HEK293 (cell line): ENCODE data around the gene OR2T29.
"Not testable (repeated sequence)": the region's sequence is repeated elsewhere in the genome, so short reads cannot be mapped to it uniquely, and the experiment has no call there.

ENCODE experiments used
- CTCF ChIA-PET: fragments of 350-600 bp; formaldehyde crosslinking; extraction: SDS; loops from one replicate; lab custom pipeline; 2021; ENCODE audit warnings: antibody characterized with exemption; lab: Yijun Ruan, JAX
- POLR2A ChIA-PET: fragments of 300-600 bp; formaldehyde crosslinking; extraction: SDS; loops from one replicate; lab custom pipeline; 2020; ENCODE audit warnings: antibody characterized with exemption, inconsistent platforms; lab: Yijun Ruan, JAX
- H3K27ac ChIP-seq: fragments of 200-500 bp; sonication (Bioruptor generic); 2 replicates; pipeline ENCODE4 v1.5.1; 2014; ENCODE audit warnings: low read depth, low read length, control low read depth, inconsistent platforms; ENCODE audit errors: extremely low read depth
- H3K36me3 ChIP-seq, 2 experiments: fragments of 200-500 bp in 1 of 2; sonication (Bioruptor generic) in 1 of 2; 1 replicate in 1 of 2; 2 replicates in 1 of 2; pipeline ENCODE4 v1.5.1; 2014 to 2017; ENCODE audit warnings: inconsistent platforms in 2 of 2, low read length in 2 of 2; ENCODE audit not compliant: control insufficient read depth in 2 of 2, insufficient read depth in 1 of 2
- H3K4me1 ChIP-seq: fragments of 200-500 bp; sonication (Bioruptor generic); 2 replicates; pipeline ENCODE4 v1.5.1; 2014; ENCODE audit warnings: mild to moderate bottlenecking, low read length, inconsistent platforms; ENCODE audit not compliant: control insufficient read depth, insufficient read depth
- H3K4me3 ChIP-seq: 2 replicates; pipeline ENCODE4 v1.5.1; 2011; ENCODE audit warnings: low read depth, mild to moderate bottlenecking, control low read depth, low read length, moderate library complexity
- H3K9me3 ChIP-seq: fragments of 200-500 bp; sonication (Bioruptor generic); 2 replicates; pipeline ENCODE4 v1.5.1; 2014; ENCODE audit warnings: low read depth, low read length, inconsistent platforms; ENCODE audit not compliant: control insufficient read depth, insufficient read depth
- IKZF3 ChIP-seq: fragments of 450-650 bp; IDR thresholded peaks from 2 replicates; pipeline ENCODE4 v1.5.0; 2018; ENCODE audit warnings: missing biosample characterization, mild to moderate bottlenecking, missing genetic modification characterization, moderate library complexity
- PBX3 ChIP-seq: sonication (generic); formaldehyde crosslinking; IDR thresholded peaks from 2 replicates; pipeline ENCODE4 v1.8.1; 2022; ENCODE audit warnings: mild to moderate bottlenecking, moderate library complexity, missing genetic modification reagents
- TRIM28 ChIP-seq: IDR thresholded peaks from 2 replicates; pipeline ENCODE4 v1.6.1; 2011; ENCODE audit warnings: low read length, control low read depth, borderline replicate concordance
- ZBTB1 ChIP-seq: fragments of 450-650 bp; formaldehyde crosslinking; IDR thresholded peaks from 2 replicates; pipeline ENCODE4 v1.5.1; 2016; ENCODE audit warnings: missing biosample characterization, missing genetic modification characterization
- ZBTB20 ChIP-seq: fragments of 450-650 bp; formaldehyde crosslinking; IDR thresholded peaks from 2 replicates; pipeline ENCODE4 v1.5.1; 2016; ENCODE audit warnings: missing biosample characterization, missing genetic modification characterization
- ZNF214 ChIP-seq: fragments of 450-650 bp; formaldehyde crosslinking; IDR thresholded peaks from 2 replicates; pipeline ENCODE4 v1.5.1; 2017; ENCODE audit warnings: missing biosample characterization, mild to moderate bottlenecking, missing genetic modification characterization, borderline replicate concordance
- ZNF221 ChIP-seq: fragments of 450-650 bp; formaldehyde crosslinking; IDR thresholded peaks from 2 replicates; pipeline ENCODE4 v1.5.1; 2017; ENCODE audit warnings: missing biosample characterization, missing genetic modification characterization, borderline replicate concordance
- ZNF362 ChIP-seq: fragments of 450-650 bp; formaldehyde crosslinking; IDR thresholded peaks from 2 replicates; pipeline ENCODE4 v1.5.1; 2016; ENCODE audit warnings: missing biosample characterization, missing genetic modification characterization
- ZNF391 ChIP-seq: fragments of 450-650 bp; formaldehyde crosslinking; IDR thresholded peaks from 2 replicates; pipeline ENCODE4 v1.5.1; 2016; ENCODE audit warnings: low read depth, missing biosample characterization, missing genetic modification characterization, borderline replicate concordance
- ZNF423 ChIP-seq: fragments of 450-650 bp; formaldehyde crosslinking; IDR thresholded peaks from 2 replicates; pipeline ENCODE4 v1.5.1; 2016; ENCODE audit warnings: missing biosample characterization, missing genetic modification characterization
- ZNF426 ChIP-seq: fragments of 450-650 bp; formaldehyde crosslinking; IDR thresholded peaks from 2 replicates; pipeline ENCODE4 v1.5.1; 2017; ENCODE audit warnings: missing biosample characterization, missing genetic modification characterization, mild to moderate bottlenecking, inconsistent platforms, moderate library complexity
- ZNF639 ChIP-seq: fragments of 450-650 bp; formaldehyde crosslinking; IDR thresholded peaks from 2 replicates; pipeline ENCODE4 v1.5.1; 2016; ENCODE audit warnings: missing biosample characterization, missing genetic modification characterization
- ZSCAN16 ChIP-seq: fragments of 450-650 bp; formaldehyde crosslinking; IDR thresholded peaks from 2 replicates; pipeline ENCODE4 v1.5.1; 2016; ENCODE audit warnings: missing biosample characterization, missing genetic modification characterization
- TF ChIP-seq, protein P1 (sequence below): fragments of 450-650 bp; formaldehyde crosslinking; IDR thresholded peaks from 2 replicates; pipeline ENCODE4 v1.5.1; 2016; ENCODE audit warnings: missing biosample characterization, missing genetic modification characterization, low read depth
- TF ChIP-seq, protein P2 (sequence below): fragments of 450-650 bp; formaldehyde crosslinking; IDR thresholded peaks from 2 replicates; pipeline ENCODE4 v1.5.1; 2016; ENCODE audit warnings: missing biosample characterization, missing genetic modification characterization, borderline replicate concordance
- TF ChIP-seq, protein P3 (sequence below): fragments of 450-650 bp; formaldehyde crosslinking; IDR thresholded peaks from 2 replicates; pipeline ENCODE4 v1.5.1; 2017; ENCODE audit warnings: missing biosample characterization, missing genetic modification characterization

OR2T29 gene

DNA sequence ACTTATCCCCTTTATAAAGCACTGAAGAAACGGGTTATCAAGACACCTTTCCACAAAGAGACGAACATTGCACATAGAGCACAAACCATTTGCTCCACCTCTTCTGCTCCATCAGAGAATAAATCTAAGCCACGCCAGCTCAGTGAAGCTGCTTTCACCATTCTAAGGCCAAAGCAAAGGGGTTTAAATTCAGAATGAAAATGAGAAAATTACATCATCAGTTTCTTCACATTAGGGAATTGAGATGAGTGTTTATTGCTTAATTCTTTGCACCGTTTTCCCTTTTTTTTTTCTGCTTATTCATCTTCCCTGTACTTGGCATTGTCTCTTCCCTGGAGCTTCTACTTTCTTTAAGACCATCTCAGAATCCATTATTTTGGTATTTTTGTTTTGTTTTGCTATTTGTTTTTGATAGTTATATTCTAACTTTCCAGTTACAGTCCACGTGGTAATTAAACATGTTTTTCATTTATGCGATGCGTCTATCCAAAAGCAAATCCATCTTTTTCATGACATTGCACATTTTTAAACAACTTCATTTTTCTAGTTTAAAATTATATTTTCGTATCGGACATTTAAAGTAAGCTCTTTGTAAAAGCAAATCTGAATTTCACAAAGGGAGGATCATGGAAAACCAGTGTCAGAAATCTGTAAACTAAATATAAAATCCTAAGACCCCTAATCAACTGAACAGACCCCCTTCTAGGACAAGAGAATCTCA is 13.8 kb upstream of the OR2T29 start:
- TF ChIP-seq PBX3 (CRISPR knock-in tag) = no peak
- TF ChIP-seq ZSCAN16 (tag by site-specific recombination) = no peak
- TF ChIP-seq ZNF423 (tag by site-specific recombination) = no peak
- no peak for TF ChIP-seq ZNF391 (tag by site-specific recombination)
- TF ChIP-seq ZBTB20 (tag by site-specific recombination) = no peak
- TF ChIP-seq, protein P1, sequence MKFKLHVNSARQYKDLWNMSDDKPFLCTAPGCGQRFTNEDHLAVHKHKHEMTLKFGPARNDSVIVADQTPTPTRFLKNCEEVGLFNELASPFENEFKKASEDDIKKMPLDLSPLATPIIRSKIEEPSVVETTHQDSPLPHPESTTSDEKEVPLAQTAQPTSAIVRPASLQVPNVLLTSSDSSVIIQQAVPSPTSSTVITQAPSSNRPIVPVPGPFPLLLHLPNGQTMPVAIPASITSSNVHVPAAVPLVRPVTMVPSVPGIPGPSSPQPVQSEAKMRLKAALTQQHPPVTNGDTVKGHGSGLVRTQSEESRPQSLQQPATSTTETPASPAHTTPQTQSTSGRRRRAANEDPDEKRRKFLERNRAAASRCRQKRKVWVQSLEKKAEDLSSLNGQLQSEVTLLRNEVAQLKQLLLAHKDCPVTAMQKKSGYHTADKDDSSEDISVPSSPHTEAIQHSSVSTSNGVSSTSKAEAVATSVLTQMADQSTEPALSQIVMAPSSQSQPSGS (tag by site-specific recombination) = no peak
- TF ChIP-seq ZNF639 = no peak
- TF ChIP-seq ZNF426 (tag by site-specific recombination) = no peak
- TF ChIP-seq, protein P2, sequence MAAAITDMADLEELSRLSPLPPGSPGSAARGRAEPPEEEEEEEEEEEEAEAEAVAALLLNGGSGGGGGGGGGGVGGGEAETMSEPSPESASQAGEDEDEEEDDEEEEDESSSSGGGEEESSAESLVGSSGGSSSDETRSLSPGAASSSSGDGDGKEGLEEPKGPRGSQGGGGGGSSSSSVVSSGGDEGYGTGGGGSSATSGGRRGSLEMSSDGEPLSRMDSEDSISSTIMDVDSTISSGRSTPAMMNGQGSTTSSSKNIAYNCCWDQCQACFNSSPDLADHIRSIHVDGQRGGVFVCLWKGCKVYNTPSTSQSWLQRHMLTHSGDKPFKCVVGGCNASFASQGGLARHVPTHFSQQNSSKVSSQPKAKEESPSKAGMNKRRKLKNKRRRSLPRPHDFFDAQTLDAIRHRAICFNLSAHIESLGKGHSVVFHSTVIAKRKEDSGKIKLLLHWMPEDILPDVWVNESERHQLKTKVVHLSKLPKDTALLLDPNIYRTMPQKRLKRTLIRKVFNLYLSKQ = no peak
- TF ChIP-seq ZBTB1 = no peak
- no peak for TF ChIP-seq ZNF362 (tag by site-specific recombination)
- TF ChIP-seq, protein P3, sequence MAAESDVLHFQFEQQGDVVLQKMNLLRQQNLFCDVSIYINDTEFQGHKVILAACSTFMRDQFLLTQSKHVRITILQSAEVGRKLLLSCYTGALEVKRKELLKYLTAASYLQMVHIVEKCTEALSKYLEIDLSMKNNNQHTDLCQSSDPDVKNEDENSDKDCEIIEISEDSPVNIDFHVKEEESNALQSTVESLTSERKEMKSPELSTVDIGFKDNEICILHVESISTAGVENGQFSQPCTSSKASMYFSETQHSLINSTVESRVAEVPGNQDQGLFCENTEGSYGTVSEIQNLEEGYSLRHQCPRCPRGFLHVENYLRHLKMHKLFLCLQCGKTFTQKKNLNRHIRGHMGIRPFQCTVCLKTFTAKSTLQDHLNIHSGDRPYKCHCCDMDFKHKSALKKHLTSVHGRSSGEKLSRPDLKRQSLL (tag by site-specific recombination) = no peak
- no peak for TF ChIP-seq ZNF214 (tag by site-specific recombination)
- no peak for TF ChIP-seq IKZF3 (tag by site-specific recombination)
- TF ChIP-seq TRIM28 = no peak
- no peak for TF ChIP-seq ZNF221
- ChIA-PET POLR2A (no interaction called here), CTCF (no interaction called here)
- no peak overlapping the region for H3K4me3 ChIP-seq
- no peaks in the 10 kb centered on the region for H3K36me3 ChIP-seq
- no peaks in the 10 kb centered on the region for H3K4me1 ChIP-seq
- H3K27ac ChIP-seq = no peak overlapping the region
- H3K9me3 ChIP-seq = no peaks in the 10 kb centered on the region

DNA sequence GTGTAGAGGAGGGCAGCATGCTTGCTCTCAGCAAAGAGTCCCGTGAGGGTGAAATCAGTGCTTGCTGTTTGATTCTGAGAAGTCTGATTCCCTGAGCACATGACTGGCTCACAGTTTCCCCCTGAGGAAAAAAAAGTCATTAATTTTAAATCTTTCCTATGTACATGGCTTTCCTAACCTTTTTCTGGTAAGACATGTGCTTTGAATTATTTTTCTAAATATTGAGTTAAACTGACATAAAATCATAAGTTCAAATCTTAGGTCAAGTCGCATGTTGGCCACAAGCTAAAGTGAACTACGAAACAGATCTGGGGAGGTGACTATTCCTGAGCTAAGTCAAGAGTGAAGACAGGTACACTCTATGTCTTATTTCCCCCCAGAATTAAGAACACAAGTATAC is 12.1 kb upstream of the OR2T29 start, which contains the start of gene OR2T34:
OR2T34 (minus strand) TSS at position 101 of the 400 bp plus-strand sequence; CDS start at position 101, 0 bp downstream.
- H3K9me3 ChIP-seq, H3K27ac ChIP-seq, POLR2A ChIA-PET, H3K4me1 ChIP-seq, H3K4me3 ChIP-seq, CTCF ChIA-PET, H3K36me3 ChIP-seq: not testable (repeated sequence)

DNA sequence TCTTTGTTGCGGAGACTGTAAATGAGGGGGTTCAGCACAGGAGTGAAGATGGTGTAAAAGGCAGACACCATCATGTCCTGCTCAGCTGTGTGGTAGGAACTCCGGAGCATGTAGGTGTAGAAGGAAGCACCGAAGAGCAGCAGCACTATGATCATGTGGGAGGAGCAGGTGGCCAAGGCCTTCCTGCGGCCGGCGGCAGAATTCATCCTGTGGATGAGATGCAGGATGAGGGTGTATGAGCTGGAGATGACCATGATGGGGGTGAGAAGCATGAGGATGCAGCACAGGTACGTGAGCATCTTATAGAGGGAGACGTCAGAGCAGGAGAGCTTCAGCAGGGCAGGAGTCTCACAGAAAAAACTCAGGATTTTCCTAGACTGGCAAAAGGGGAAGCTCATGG is 11.3 kb upstream of the OR2T29 start:
- POLR2A ChIA-PET, H3K4me3 ChIP-seq, H3K4me1 ChIP-seq, CTCF ChIA-PET, H3K36me3 ChIP-seq, H3K27ac ChIP-seq, H3K9me3 ChIP-seq: not testable (repeated sequence)

DNA sequence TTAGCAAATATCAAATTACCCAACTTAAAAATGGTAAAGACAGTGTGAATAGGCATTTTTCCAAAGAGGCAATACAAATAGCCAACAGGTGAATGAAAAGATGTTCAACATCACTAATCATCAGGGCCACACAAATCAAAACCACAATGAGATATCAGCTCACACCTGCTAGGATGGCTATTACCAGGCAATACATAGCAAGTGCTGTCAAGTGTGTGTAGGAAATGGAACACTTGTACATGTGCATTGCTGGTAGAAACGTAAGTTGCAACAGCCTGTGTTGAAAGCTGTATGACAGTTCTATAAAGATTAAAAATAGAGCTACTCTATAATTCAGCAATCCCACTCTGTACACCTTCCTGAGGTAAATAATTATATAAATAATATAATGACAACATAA is 9.5 kb upstream of the OR2T29 start:
- H3K27ac ChIP-seq, CTCF ChIA-PET, H3K4me1 ChIP-seq, H3K9me3 ChIP-seq, POLR2A ChIA-PET, H3K4me3 ChIP-seq, H3K36me3 ChIP-seq: not testable (repeated sequence)

GRCh38 chr1:248570811-248571210 is 8.2 kb upstream of the OR2T29 start:
- CTCF ChIA-PET, H3K36me3 ChIP-seq, POLR2A ChIA-PET, H3K27ac ChIP-seq, H3K9me3 ChIP-seq, H3K4me1 ChIP-seq, H3K4me3 ChIP-seq: not testable (repeated sequence)
